ENCODE results near the gene SHLD3.
"Not testable (repeated sequence)": the region's sequence is repeated elsewhere in the genome, so short reads cannot be mapped to it uniquely, and the experiment has no call there.

SHLD3 gene

DNA sequence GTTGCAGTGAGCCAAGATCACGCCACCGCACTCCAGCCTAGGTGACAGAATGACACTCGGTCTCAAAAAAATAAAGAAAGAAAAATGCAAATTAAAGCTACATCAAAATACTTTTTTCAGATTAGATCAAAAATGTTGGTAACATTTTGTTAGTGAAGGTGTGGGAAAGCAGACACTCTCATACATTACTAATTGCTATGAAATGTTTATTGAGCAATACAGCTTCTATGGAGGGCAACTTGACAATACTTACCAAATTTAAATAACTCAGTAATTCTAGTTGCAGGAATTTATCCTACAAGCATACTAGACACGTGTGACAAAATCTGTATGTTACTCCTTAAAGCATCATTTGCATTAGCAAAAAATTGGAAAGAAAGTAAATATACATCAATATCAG, 4.8 kb upstream of the SHLD3 start:
- TF ChIP-seq, protein P1, sequence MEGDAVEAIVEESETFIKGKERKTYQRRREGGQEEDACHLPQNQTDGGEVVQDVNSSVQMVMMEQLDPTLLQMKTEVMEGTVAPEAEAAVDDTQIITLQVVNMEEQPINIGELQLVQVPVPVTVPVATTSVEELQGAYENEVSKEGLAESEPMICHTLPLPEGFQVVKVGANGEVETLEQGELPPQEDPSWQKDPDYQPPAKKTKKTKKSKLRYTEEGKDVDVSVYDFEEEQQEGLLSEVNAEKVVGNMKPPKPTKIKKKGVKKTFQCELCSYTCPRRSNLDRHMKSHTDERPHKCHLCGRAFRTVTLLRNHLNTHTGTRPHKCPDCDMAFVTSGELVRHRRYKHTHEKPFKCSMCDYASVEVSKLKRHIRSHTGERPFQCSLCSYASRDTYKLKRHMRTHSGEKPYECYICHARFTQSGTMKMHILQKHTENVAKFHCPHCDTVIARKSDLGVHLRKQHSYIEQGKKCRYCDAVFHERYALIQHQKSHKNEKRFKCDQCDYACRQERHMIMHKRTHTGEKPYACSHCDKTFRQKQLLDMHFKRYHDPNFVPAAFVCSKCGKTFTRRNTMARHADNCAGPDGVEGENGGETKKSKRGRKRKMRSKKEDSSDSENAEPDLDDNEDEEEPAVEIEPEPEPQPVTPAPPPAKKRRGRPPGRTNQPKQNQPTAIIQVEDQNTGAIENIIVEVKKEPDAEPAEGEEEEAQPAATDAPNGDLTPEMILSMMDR (IDR thresholded peaks at IDR 0.05; ENCODE audit: unreplicated experiment in 3 of 3): no peak
- peaks cover 22% of the 10 kb centered on the region for H3K36me3 Mint-ChIP-seq (ENCODE audit: low read depth)
- H3K27me3 Mint-ChIP-seq (ENCODE audit: low read depth): no peaks in the 10 kb centered on the region
- no peaks in the 10 kb centered on the region for H3K9me3 Mint-ChIP-seq
- no peak overlapping the region for H3K4me3 Mint-ChIP-seq
- H3K27ac Mint-ChIP-seq: no peak overlapping the region
- H3K4me1 Mint-ChIP-seq: peaks cover 19% of the 10 kb centered on the region

DNA sequence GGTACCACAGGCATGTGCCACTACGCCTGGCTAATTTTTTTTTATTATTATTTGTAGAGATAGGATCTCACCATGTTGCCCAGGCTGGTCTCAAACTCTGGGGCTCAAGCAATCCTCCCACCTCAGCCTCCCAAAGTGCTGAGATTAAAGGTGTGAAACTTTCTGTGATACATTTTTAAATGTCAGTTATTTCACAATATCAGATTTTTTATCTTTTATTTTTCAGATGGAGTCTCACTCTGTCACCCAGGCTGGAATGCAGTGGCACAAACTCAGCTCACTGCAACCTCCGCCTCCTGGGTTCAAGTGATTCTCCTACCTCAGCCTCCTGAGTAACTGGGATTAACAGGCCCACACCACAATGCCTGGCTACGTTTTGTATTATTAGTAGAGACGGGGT, 2.9 kb upstream of the SHLD3 start:
- Mint-ChIP-seq H3K4me1 (peaks cover 29% of the 10 kb centered on the region), H3K4me3 (peak overlapping the region; percentile 95 to 99 (median 99)), H3K36me3 (ENCODE audit: low read depth) (peaks cover 10% of the 10 kb centered on the region)
- H3K9me3 Mint-ChIP-seq; H3K27me3 Mint-ChIP-seq (ENCODE audit: low read depth); H3K27ac Mint-ChIP-seq: not testable (repeated sequence)

DNA sequence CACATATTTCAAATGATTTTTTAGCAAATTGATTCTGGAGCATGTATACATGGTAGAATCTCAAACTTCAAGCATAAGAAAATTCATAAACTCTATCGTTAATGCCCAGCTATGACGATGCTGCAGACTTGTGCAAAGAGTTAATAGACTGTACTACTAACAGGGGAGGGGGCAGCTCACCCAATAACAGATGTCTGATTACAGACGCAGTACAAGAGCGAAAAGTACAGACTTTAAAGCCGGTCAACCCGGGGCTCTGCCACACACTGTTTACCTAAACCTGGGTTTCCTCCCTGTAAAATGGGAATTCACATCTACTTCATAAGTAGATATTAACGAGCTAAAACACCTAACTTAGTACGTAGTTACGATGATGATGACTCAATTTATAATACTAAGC, 1.3 kb upstream of the SHLD3 start:
- TF ChIP-seq, protein P1 (IDR thresholded peaks at IDR 0.05; ENCODE audit: unreplicated experiment in 3 of 3): no peak
- H3K27me3 Mint-ChIP-seq (ENCODE audit: low read depth): no peaks in the 10 kb centered on the region
- H3K4me3 Mint-ChIP-seq: peak overlapping the region; percentile 95 to 99 (median 99)
- no peaks in the 10 kb centered on the region for H3K9me3 Mint-ChIP-seq
- H3K27ac Mint-ChIP-seq: peak overlapping the region; percentile 99 to 100 (median 99)
- peaks cover 29% of the 10 kb centered on the region for H3K4me1 Mint-ChIP-seq
- peaks cover 4% of the 10 kb centered on the region for H3K36me3 Mint-ChIP-seq (ENCODE audit: low read depth)

DNA sequence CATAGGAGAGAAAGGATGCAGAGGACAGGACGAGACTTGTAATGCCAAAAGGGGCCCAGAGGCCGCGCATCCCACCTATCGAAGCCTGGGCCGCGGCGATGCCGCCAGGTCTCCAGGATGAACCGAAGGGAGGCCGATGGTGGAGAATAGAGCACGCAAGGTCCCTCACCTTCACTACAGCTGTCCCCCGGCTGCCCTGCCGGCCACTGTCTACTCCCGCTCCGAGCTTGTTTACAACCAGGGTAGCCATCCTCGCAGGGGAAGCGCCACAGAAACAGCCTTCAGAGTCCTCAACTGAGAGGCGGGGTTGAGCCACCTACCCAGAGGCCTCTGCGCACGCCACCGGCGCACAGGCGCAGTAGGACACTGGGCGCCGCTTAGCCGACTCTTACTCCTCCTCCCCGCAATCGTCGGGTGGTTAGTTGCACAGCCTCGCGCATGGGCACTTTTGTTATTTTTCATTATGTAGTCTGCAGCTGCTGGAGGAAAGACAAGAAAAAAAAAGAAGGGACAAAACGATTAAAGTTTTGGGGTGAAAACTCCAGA, 729 bp upstream of the SHLD3 start, which contains the start of gene TRIM23:
Gene TRIM23 (minus strand): TSS at position 309 of the 546 bp plus-strand sequence. CDS start 59 bp downstream, at position 250.
- Mint-ChIP-seq H3K4me1 (peaks cover 29% of the 10 kb centered on the region), H3K27me3 (ENCODE audit: low read depth) (no peaks in the 10 kb centered on the region), H3K36me3 (ENCODE audit: low read depth) (peaks cover 4% of the 10 kb centered on the region), H3K4me3 (peak within 1 kb of the TSS; percentile 95 to 99 (median 99)), H3K27ac (peak within 1 kb of the TSS; percentile 99 to 100 (median 99)), H3K9me3 (no peaks in the 10 kb centered on the region)
- TF ChIP-seq, protein P1 (IDR thresholded peaks at IDR 0.05; ENCODE audit: unreplicated experiment in 3 of 3): peak in 1 of 3 experiments; percentile 13

DNA sequence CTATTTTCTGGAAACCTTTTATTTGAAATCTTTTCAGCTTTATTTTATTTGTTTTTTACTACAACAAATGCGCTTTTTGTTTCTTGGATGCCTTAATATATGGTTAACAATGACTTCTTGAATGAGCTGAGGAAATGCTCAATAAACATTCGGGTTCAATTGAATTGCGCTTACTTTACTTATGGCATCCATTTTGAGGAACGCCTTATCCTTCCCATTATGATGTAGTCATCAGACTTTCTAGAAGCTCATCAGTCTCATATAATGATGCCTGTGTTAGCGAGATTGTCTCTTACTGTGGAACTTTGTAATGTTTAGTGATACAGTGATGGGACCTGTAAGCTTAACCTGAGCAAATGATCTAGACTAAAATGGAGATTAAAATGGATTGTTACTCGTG, 916 bp downstream of the SHLD3 start:
- TF ChIP-seq, protein P1 (IDR thresholded peaks at IDR 0.05; ENCODE audit: unreplicated experiment in 3 of 3): no peak
- no peaks in the 10 kb centered on the region for H3K9me3 Mint-ChIP-seq

DNA sequence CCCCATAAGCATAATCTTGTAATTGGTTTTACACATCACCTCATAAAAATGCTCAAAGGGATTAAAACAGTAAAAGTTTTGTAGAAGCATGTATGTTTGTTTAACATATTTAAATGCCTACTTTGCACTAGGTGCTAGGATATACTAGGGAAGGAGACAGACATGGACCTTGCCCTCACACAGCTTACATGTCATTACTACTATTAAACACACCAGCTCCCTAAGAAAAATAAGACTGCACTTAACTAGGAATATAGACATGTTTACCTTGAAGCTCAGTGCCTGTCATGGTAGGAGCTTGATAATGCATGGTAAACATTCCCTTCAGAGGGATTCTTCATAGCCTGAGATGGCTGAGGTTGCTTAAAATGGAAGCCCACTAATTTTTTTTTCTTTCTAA, 6.2 kb downstream of the SHLD3 start:
- Mint-ChIP-seq H3K36me3 (ENCODE audit: low read depth) (peaks cover 17% of the 10 kb centered on the region), H3K27ac (no peak overlapping the region), H3K4me3 (no peak overlapping the region), H3K9me3 (no peaks in the 10 kb centered on the region), H3K27me3 (ENCODE audit: low read depth) (no peaks in the 10 kb centered on the region), H3K4me1 (peaks cover 2% of the 10 kb centered on the region)
- TF ChIP-seq, protein P1 (IDR thresholded peaks at IDR 0.05; ENCODE audit: unreplicated experiment in 3 of 3): no peak

More for the DNA sequence above, 916 bp downstream of the SHLD3 start:
- peak overlapping the region; percentile 95 to 99 (median 99) for H3K4me3 Mint-ChIP-seq
- peaks cover 12% of the 10 kb centered on the region for H3K36me3 Mint-ChIP-seq (ENCODE audit: low read depth)
- peak overlapping the region; percentile 90 to 99 (median 99) for H3K27ac Mint-ChIP-seq
- no peaks in the 10 kb centered on the region for H3K27me3 Mint-ChIP-seq (ENCODE audit: low read depth)
- H3K4me1 Mint-ChIP-seq: peaks cover 29% of the 10 kb centered on the region
